IPS-NIHi7 (cell line): ENCODE measurements around the gene VSTM4.

Experiments
- DNase-seq: peaks from one replicate; pipeline ENCODE4 v3.0.0; 2012; ENCODE audit warnings: mixed read lengths; ENCODE audit errors: extremely low spot score

VSTM4 gene

DNA sequence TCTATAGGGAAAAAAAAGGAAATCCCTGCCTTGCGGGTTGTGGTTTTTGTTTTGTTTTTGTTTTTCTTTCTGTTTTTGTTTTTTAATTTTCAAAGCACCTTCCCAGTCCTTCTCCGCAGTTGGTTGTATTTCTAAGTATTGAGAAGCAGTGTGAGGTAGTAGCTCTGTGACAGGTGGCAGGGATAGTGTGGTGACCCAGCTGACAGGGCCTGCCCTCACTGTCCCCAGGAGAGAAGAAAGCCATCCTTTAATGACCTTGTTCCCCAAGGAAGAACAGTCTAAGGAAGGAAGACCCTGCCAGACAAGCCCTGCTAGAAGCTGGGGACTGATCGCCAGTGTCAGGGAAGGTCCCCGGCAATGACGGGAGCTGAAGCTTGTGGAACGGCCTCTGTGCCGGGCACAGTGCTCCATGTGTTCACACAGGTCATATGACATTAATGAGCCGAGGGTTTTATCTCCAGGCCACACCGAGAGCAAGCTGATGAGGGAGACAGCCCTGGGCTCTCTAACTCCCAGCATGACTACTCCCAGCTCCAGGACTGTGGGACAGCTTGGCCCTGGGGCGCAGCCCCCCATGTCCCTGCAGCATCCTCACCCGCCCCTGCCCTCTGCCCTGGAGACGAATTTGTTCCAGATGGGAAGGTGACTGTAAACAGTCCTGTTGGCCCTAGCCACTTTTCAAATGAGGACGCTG is 106.7 kb downstream of the VSTM4 start:
- DNase-seq: no peak

DNA sequence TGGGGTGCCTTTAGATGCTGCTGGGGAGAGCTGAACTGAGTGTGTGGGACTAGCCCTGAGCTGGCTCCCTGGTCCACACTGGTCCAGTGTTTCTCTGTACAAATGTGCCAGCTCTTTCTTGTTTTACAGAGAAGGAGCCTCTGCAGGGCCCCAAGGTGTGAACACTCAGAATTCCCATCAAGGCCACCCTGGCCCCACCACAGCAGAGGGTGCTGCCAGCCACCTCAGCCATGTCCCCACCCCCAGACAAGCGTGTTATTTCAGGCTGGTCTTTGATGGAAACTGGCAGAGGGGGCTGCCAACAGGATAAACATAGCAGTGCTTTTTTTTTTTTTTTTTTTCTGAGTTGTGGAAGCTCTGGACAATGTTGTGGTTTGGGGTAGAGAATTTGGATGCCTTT is 107.2 kb downstream of the VSTM4 start:
- DNase-seq: no peak

DNA sequence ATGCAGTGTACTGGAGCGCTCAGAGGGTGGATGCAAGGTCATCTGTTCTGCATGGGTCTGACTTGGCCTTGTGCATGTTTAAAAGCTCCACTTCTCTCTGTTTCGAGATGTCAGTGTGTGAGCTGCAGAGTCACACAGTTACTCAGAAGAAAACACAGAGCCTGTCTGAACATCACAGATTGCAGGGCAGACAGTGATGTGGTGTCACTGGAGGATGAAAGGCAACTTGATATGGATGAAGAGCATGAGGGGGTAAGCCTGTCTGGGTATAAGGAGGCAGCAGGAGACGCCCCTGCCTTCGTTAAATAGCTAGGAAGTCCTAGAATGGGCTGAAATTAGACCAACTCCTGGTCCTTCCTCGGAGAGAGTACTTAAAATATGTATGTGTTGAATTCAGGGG is 108.2 kb downstream of the VSTM4 start:
- no peak for DNase-seq

DNA sequence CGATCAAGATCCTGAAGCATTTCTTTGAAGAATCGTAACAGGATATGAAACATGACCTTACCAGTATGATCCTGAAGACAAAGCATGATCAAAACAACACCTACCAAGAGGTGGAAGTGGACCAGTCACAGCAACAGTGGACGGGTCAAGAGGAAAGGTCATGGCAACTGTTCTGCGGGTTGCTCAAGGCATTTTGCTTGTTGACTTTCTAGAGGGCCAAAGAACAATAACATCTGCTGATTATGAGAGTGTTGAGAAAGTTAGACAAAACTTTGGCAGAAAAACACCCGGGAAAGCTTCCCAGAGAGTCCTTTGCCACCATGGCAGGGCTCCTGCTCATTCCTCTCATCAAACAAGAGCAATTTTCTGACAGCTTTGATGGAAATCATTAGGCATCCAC is 110.1 kb downstream of the VSTM4 start:
- no peak for DNase-seq

DNA sequence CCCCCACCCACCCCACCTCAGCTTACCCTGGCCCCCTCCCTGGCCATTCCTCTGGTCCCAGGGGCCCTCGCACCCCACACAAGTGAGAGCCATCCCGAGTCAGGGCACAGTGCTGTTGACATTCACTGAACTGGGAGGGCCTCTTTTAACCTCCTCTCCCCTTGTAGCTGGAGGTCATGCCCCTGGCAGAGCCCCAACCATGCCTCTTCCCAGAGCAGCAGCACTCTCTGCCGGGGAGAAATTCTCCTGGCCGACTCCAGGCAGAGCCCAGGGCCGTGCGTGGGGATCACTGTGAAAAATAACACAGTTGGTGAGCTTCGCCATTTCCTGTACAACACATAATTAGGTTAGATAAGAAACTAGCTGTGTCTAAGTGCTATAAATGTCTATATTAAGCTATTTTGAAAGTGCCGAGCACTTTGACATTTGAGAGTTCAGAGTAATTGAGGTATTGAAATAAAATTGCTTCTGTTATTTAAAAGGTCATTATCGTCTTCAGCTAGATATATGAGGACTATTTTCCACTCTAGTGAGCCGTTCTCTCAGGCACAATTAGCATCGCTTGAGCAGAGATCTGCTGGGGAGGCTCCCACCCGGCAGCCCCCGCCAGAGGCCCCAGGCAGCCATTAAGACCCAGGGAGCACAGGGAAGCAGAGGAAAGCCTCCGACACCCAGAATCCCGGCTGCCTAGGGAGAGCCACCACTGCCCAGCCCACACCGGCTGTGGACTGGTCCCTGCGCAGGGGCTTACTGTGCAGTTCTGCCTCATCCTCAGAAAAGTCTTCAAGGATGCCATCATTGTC is 113.3 kb downstream of the VSTM4 start:
- DNase-seq: no peak

DNA sequence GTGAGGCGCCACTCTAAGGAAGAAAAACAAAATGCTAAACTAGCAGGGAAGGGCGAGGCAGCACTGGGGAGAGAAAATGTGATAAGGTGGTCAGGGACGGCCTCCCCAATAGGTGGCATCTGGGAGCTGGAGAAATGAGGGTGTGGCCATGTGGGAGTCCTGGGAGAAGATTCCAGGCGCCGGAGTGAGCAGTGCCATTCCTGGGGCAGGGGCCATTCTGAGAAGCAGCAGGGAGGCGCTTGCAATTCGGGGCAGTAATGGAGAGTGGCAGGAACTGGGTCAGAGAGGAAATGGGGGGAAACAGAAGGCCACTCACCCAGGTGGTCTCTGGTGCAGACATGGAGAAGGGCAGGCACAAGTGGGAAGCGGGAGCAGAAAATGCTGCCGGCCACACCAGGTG is 113.9 kb downstream of the VSTM4 start:
- peak; percentile 85 for DNase-seq

DNA sequence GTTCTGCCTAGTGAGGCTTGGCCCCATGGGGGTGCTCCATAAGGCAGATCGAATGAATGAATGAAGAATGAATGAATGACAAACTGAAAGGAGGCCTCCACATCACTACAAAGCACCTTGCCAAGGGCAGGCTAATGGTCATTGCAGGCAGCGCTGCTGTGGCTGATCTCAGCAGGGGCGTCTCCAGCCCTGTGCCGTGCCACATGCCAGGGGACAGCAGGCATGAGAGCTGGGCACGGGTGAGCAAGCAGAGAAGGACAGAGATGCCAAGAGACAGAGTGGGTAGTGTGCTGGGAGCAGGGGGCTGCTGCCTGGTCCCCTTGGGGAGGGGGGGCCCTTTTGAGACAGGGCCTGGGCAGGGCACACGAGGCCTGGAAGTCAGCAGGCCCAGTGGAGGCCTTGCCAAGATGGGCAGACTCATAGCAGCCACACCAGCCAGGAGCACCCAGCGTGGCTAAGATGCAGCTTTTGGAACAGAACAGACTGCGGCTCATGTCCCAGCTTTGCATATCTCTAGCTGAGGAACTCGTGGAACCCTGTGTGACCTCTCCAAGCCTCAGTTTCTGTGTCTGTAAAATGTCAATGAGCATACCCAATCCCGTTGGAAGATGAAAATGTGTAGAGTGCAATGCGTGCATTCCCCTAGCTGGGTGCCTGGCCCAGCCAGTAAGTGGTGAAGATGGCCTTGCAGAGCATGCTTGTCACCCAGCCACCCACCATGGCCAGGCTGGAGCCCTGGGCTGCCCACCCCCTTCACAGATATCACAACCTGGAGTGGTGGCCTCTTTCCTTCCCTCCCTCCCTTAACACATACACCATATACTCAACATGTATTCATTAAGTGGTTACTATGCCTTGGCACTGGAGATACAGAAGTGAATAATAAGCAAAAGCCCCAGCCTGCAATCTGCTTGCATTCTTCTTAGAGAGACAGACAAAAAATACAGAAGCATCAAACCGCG is 114.6 kb downstream of the VSTM4 start:
- no peak for DNase-seq

DNA sequence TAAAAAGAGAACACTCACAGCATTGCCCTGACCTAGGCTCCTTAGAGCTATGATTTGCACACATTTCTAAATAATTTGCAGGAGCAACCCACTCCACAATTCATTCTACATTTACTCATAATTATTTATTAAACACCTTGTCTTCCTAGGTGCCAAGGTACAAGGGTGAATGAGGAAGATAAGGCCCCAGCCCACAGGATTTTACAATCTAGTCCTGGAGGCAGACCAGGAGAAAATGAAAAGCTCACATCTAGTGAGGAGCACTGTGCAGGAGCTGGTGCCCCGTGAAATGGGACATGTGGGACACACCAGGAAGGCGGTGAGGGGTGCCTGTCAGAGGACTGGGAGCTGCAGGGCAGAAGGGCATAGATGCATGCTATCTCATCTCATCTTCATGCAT is 116.0 kb downstream of the VSTM4 start:
- no peak for DNase-seq

DNA sequence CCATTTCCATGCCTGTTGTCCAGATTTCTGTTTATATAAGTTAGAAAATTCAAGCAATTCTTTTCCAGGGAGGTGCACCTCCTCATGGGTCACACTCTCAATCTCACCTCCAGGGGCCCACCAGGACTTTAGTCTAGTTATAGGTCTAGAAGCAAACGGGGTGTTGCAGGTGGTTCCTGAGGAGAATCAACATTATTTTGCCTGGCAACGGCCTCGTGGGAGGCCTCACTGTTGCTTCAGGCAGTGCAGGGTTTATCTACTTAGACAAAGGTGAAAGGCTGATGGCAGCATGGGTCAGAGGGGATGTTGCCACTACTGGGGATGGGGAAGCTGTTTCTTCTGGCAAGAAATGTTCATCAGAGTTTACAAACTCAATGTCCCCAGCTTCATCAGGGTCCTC is 119.0 kb downstream of the VSTM4 start:
- DNase-seq: no peak

DNA sequence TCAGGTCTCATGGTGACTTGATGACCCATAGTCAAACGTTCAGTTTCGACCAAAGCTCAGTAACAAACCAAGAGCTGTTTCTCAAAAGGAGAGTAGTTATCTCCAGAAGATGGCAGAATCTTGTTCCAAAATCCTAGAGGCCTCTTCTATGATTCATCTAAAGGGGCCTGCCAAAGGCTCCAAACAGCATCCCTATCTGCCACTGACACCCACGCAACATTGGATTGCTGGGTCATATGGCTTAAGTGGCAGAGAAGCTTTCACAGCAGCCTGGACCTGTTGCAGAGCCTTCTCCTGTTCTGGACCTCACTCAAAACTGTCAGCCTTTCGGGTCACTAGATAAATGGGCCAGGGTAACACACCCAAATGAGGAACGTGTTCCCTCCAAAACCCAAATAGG is 121.7 kb downstream of the VSTM4 start:
- no peak for DNase-seq

DNA sequence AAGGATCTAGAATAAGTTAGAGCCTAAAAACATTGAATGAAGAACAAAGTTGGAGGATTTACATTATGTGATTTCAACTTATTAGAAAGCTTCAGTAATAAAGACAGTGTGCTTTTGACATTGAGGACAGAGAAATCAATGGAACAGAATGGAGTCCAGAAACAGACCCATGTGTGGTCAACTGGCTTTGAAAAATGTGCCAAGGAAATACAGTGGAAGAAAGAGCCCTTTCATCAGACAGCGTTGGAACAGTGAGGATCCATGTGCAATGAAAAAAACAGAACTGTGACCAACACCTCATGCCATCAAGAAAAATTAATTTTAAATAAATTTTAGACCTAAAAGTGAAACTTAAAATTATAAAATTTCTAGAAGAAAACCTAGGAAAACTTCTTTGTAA is 125.1 kb downstream of the VSTM4 start:
- no peak for DNase-seq

DNA sequence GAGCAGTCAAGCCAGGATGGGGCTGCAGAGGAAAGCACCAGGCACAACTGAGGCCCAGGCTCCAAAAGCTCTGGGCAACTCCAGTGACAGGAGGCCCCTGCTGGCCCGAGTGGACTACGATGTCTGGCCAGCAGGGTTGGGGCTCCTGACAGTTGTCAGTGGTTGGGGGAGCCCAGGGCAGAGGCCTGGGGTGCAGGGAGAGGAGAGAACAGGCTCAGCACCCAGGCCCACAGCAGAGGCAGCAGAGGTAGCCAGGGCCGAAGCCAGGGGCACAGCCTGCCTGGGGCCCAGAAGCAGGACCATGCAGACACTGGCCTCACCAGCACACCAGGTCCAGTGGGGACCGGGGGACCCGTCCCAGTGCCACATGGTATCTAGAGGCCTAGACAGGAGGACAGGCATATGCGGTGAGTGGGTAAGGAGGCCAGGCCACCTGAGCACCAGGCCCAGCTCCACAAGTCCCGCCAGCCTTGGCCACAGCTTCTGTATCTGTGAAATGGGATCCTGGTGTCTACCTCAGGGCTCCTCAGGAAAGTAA is 129.6 kb downstream of the VSTM4 start:
- DNase-seq: no peak

DNA sequence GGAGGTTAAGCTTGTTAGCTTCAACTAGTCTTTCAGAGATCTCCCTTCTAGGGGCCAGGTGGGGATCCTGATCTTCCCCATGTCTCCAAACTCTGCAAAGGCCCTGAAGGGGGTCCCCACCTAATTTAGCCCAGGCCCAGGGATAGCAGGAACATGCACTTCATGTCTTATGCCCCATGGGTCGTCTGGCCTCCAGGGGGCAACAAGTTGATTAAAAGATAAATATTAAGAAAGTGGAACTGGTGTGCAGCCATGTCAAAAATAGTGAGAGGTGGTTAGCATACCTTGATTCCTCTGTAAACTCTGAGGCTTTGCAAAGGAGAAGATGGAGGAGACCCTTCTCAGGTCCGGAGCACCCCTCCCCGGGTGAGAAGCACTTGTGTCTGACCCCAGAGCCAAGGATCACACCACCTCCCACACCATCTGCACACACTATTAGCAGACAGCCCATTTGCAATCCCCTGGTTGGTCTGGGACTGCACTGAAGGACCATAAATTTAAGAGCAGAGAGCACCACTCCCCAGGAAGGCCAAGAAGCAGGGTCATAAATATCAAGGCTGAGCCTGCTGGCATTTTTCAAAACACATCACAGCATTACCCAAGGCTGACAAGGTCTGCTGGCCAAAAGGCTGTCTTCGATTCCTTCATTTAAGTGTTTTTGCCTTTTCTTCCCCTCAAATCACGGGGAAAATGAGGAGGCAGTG is 131.5 kb downstream of the VSTM4 start:
- DNase-seq: no peak

DNA sequence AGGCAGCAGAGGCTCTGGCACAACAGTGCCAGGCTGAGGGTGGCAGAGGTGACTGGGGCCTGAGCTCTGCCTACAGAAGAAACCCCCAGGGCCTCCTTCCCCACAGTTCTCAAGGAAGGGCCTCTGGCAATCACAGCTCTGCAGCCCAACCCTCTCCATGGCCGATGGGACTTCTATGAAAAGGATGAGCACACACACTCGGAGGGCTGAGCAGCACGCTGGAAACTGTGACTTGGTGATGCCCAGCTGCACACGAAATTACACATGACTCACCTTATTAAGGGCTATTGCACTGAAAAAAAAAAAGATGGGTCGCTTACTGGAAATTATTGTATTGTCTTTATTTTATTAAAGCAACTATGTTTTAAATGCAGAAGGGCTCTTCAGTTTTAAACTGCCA is 132.7 kb downstream of the VSTM4 start:
- no peak for DNase-seq

DNA sequence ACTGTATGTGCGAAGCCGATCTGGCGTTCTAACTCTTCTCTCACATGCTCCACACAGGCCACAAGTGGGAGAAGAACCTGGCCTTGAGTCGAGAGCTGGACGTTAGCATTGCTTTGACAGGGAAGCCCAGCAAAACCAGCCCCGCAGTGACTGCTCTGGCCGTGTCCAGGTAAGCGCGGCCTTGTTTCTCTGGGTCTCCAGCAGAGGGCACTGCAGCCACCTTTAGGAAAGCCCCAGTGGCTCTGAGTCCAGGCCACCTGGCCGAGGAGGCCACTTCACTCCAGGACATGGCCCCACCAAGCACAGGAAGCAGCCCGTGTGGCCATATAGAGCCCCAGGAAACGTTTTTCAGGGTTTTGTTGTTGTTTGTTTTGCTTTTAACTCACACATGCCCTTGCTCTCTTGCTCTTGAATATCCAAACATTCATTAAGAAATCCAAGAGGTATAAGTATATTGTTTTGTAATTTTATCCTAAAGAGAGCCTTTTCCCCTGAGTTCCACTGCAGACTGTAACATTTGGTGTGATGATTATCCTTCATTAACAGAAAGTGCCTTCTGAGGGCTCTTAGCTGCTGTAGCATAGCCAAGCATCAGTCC is 133.9 kb downstream of the VSTM4 start:
- DNase-seq: peak; percentile 92

DNA sequence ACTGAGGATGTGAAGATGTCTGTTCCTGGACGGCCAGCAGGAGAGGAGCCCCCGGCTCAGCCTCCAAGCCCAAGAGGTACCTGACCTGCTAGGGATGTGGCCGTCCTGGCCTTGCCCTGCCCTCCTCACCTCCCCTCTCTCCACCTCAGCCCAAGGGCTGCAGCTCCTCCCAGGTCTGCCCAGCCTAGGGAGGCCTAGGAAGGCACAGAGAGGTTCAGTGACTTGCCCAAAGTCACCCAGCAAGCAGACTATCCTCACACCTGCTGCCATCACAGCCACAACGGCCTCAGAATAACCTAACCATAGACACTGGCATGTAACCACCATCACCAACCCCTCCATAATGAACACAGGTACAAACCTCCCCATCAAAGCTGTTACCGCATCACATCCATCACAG is 137.0 kb downstream of the VSTM4 start:
- DNase-seq: no peak

DNA sequence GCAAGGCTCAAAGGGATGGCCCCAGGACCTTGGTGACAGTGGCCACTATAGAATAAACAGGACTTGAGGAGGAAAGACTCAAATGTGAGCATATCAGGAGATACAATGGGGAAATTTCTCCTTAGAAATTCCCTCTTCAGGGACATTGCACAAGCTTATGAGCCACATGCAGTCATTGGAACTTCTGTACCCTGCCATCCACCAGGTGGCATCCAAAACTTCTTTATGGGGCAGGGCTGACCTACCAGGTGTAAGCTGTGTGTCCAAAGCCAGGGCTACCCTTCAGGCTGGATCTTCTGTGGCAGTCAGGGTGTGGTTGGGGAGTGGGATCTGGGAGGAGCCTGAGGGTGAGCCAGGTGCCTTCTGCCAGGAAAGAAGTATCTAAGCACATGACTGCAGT is 139.1 kb downstream of the VSTM4 start:
- peak; percentile 30 for DNase-seq

DNA sequence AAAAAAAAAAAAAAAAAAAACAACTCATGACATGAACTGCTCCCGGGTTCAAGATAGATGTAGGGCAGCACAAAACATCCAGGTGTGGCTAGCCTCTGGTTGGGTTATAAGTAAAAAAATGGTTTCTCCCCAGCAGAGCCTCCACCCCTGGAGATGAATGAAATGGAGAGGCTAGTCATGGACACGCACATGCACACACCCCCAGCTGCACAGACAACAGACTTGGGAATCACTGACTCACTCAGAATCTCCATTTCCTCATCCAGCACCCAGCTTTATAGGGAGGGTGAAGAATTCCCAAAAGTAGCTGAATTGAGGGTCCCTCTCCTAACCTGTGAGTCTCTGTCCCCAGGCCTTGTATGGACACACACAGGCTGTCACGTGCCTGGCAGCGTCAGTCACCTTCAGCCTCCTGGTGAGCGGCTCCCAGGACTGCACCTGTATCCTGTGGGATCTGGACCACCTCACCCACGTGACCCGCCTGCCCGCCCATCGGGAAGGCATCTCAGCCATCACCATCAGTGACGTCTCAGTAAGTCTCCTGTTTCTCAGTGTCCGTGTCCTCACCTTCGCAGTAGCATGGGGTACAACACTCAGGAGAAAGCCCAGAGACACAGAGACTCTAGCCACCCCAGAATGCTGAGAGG is 140.7 kb downstream of the VSTM4 start:
- no peak for DNase-seq

DNA sequence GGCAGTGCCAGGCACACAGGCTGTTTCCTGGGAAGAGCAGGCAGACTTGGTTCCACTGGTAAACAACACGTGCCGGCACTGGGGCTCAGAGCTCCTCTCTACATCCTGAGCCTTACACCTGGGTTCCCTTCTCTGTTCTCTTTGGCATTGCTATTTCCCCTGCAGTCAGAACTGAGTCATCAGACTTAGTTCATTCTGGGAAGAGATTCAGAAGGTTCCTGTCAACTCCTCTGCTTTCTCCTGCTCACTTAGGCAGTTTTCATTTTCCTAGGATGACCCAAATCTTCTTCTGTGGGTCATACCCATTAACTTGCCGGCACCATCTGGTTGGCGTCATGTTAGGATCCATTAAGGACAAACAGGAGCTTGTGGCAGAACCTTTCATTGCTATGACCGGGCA is 142.3 kb downstream of the VSTM4 start:
- DNase-seq: no peak

DNA sequence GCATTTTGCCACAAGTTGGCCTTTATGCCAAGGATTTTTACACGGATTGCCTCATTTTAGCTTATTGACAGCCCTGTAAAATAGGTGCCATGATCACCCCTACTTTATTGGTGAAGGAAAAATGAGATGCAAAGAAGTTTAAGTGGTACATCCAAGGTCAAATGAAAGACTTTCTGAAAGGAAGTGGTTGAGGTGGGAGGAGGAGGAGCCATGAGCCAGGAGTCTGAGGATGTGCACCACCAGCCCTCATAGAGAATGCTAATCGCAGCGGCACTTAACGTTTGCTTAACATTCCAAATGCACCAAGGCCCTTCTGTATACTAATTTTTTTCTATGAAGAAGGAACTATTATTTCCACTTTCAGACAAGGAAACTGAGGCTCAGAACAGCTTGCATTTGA is 144.7 kb downstream of the VSTM4 start:
- DNase-seq: no peak

DNA sequence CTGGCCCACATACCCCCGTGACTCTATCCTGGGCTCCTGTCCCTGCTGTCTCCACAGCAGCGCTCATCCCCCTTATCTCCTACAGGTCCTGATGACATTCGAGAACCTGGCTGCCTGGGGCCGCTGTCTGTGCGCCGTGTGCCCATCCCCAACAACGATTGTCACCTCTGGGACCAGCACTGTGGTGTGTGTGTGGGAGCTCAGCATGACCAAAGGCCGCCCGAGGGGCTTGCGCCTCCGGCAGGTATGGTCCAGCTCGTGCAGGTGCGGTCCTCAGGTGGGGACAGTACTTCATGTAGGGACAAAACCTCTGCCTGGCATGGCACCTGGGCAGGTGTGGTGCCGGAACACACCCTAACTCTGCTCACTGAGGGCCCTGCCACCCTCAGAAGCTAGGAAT is 145.3 kb downstream of the VSTM4 start:
- DNase-seq: no peak
